ENCODE data around the gene ACAA1.
"Not testable (repeated sequence)": the region's sequence is repeated elsewhere in the genome, so short reads cannot be mapped to it uniquely, and the experiment has no call there.

Gene ACAA1

GRCh38 chr3:38136777-38137614 is at the start of gene ACAA1:
Gene ACAA1, minus strand, starts transcription at chr3:38137127. Its CDS starts 92 bp downstream, at chr3:38137035.
- peak; percentile 99 for DNase-seq

- DNase-seq = no peak
Observed at GRCh38 chr3:38177181-38177580, 40.3 kb upstream of the ACAA1 start.

- no peak for DNase-seq
Observed at GRCh38 chr3:38173834-38174418, 37.0 kb upstream of the ACAA1 start.

- DNase-seq = no peak
Observed at GRCh38 chr3:38171622-38172021, 34.7 kb upstream of the ACAA1 start.

GRCh38 chr3:38170722-38171121 is 33.8 kb upstream of the ACAA1 start:
- no peak for DNase-seq

- no peak for DNase-seq
Observed at GRCh38 chr3:38169027-38169317, 32.0 kb upstream of the ACAA1 start.

- no peak for DNase-seq
Observed at GRCh38 chr3:38168151-38169026, 31.5 kb upstream of the ACAA1 start.

- no peak for DNase-seq
Observed at GRCh38 chr3:38167591-38167990, 30.7 kb upstream of the ACAA1 start.

GRCh38 chr3:38165722-38166387 is 28.9 kb upstream of the ACAA1 start:
- peak; percentile 55 for DNase-seq

GRCh38 chr3:38164952-38165721 is 28.2 kb upstream of the ACAA1 start, which contains the start of gene OXSR1:
Gene OXSR1, plus strand, starts transcription at chr3:38165537. Its CDS starts 340 bp downstream, at chr3:38165877.
- peak; percentile 100 for DNase-seq

- no peak for DNase-seq
Observed at GRCh38 chr3:38164643-38164951, 27.7 kb upstream of the ACAA1 start.

- DNase-seq = no peak
Observed at GRCh38 chr3:38163841-38164642, 27.1 kb upstream of the ACAA1 start.

GRCh38 chr3:38163117-38163840 is 26.4 kb upstream of the ACAA1 start:
- no peak for DNase-seq

- not testable (repeated sequence) for DNase-seq
Observed at GRCh38 chr3:38160704-38161103, 23.8 kb upstream of the ACAA1 start.

GRCh38 chr3:38158472-38158871 is 21.5 kb upstream of the ACAA1 start:
- no peak for DNase-seq

- DNase-seq = peak; percentile 48
Observed at GRCh38 chr3:38157595-38157994, 20.7 kb upstream of the ACAA1 start.

GRCh38 chr3:38157117-38157516 is 20.2 kb upstream of the ACAA1 start:
- no peak for DNase-seq

- DNase-seq = no peak
Observed at GRCh38 chr3:38155825-38156224, 18.9 kb upstream of the ACAA1 start.

- no peak for DNase-seq
Observed at GRCh38 chr3:38154625-38155255, 17.8 kb upstream of the ACAA1 start.

GRCh38 chr3:38154033-38154494 is 17.1 kb upstream of the ACAA1 start:
- no peak for DNase-seq
